Glomerular visceral epithelial cell (primary cell): ENCODE data around the gene ATP8B4.

ENCODE experiments used
- DNase-seq: peaks from one replicate; pipeline ENCODE4 v3.0.0-alpha.2; 2016; ENCODE audit errors: extremely low spot score

The ATP8B4 gene

GRCh38 chr15:49898097-49898496 is 220.9 kb downstream of the ATP8B4 start:
- DNase-seq, result no peak

GRCh38 chr15:49895347-49896223 is 223.4 kb downstream of the ATP8B4 start:
- DNase-seq, result no peak

DNA sequence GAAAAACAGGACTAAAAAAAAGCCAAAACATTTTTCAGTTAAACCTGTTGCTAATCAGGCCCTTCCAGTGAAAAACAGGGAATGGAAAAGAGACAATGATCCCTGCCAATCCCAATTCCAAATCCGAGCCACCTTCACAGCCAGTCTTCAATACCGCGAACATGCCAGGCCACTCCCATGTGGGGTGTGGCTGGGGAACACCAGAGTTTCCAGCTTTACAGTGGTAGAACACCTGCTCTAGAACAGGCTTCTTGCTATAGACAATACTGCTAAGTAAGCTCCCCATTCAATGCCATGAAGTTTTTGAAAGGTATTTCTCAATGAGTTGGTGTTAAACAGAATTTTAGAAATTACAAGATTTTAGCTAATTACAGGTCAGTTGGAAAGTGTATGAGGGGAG is 228.3 kb downstream of the ATP8B4 start:
- DNase-seq, result no peak

- DNase-seq, result no peak
Observed at GRCh38 chr15:49889536-49889935, 229.5 kb downstream of the ATP8B4 start.

- no peak for DNase-seq
Observed at GRCh38 chr15:49888734-49889133, 230.3 kb downstream of the ATP8B4 start.

- no peak for DNase-seq
Observed at GRCh38 chr15:49888323-49888693, 230.7 kb downstream of the ATP8B4 start.

- DNase-seq, result no peak
Observed at GRCh38 chr15:49887659-49888322, 231.2 kb downstream of the ATP8B4 start.

- DNase-seq, result no peak
Observed at GRCh38 chr15:49883121-49883520, 235.9 kb downstream of the ATP8B4 start.

GRCh38 chr15:49881866-49882265 is 237.2 kb downstream of the ATP8B4 start:
- DNase-seq, result no peak

DNA sequence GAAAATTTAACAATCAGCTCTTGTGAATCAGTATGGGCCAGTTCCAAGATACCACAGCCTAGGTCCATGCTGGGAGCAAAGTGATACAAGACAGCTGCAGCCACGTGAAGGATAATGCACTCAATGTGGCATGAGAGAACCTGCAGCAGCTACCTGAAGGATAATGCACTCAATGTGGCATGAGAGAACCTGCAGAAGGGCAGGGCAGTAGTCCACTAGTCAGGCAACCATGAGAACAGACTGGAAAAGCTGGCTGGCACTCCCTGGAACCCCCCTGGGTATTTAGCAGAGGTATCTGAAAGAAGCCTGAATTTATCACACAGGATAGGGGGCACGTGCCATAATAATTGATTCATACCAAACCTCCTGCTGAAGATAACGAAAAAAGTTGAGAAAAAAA is 237.6 kb downstream of the ATP8B4 start:
- no peak for DNase-seq

GRCh38 chr15:49877873-49878521 is 241.0 kb downstream of the ATP8B4 start:
- DNase-seq, result no peak

DNA sequence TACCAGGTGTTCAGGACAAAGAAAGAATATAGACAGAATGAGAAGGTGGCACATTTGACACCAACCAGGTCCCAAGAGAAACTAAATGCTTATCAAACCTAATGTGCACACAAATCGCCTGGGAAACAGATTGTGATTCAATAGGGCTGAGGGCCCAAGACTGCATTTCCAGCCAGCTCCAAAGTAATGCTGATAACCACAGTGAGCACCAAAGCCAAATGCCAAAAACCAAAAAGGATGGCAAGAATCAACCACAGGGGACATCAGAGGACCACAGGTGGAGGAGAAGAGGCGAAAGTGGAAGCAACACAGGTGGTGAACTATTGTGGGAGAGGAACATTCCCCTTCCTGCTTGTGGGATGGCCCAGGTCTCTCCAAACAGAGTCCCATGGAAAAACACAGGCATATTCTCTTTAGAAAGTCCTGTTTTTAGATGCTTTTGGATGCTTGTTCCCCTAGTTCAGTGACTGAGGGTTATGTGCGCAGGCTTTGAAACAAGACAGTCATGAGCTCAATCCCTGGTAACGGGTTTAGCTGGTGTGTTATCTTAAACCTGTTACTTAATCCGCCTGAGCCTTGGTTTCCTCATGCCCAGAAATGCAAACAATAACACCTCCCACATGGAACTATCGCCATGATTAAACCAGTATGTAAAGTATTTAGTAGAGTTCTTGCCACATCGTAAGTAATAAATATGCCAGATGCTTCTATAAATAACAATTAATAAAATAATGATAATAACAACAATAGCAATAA is 241.7 kb downstream of the ATP8B4 start:
- DNase-seq, result no peak

DNA sequence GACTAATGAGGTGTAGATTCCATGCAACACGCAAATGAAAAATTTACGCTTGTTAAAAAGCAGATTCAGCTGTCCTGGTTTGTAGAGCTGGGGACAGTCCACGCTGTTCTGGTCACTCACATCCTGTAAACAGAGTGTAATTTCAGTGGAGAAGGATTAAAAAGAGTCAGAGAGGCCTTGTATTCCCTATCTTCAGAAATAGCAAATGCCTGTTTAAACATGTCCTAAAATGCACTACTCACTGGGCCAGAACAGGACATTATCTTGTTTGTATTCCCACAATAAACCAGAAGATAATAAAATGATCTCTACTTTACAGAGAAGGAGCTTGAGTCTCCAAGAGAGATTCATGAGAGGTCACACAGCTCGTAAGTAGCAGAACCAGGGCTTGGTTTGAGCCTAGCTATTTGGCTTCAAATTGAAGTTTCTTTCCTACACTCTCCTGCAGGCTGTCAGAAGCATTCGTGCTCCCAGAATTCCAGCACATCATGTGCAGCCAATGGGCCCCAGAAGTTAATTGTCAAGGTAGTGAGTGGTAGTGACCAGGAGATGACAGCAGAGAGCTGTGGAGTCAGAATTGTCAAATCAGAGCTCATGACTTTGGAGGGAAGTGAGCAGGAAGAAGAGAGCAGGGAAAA is 242.5 kb downstream of the ATP8B4 start:
- no peak for DNase-seq

GRCh38 chr15:49875392-49875791 is 243.6 kb downstream of the ATP8B4 start:
- no peak for DNase-seq

GRCh38 chr15:49870472-49870871 is 248.6 kb downstream of the ATP8B4 start:
- no peak for DNase-seq

DNA sequence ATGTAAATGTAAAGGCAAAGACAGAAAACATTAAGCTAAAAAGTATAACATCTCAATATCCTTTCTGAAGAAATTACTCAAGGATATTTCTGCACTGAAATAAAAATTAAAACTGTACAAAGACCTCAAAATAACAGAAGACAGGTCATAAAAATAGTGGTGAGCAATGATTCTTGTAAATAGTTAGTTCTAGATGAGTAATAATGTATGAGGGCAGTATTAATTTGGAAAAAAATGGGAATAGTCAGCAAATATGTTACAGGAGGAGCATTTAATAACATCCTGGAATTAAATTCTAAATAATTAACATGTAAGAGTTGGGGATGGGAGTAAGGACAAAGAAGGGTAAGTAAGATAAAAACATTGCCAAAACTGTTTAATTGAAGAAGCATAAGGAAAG is 250.7 kb downstream of the ATP8B4 start:
- no peak for DNase-seq

DNA sequence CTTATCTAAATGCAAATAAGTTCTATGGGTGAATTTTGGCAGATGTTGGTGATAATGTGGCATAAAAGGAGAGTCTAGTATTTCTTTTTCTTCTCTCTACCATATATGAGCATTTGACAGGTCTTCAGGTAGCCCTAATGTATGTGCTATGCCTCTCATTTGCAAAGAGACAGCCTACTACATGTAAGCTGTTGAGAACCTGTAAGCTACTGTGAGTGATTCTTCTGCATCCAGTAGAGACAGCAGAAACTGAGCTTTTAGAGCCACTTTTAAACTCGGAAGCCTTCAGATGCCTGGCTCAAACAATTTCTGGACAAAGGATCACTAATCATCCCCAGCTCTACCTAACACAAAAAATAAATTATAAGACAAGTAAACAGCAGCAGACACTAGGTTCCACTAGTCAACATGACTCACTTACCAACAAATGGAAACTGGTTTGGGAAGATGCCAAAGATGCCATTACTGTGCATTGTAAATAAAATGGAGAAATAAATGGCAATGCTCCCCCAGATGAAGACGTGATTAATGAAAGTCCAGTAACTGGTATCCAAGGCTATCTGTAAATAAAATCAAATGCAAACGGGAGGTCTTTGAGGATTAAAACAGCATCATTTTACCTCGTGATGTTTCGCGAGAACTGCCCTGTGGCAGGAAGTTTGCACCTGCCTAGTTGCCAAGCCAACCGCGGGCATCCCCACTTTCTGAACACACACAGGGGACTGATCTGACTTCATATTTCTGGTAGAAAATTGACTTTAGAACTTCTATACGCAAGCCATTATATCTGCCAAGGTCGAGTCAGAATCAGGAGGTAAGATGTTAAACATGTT is 252.9 kb downstream of the ATP8B4 start:
- no peak for DNase-seq

GRCh38 chr15:49864251-49864650 is 254.8 kb downstream of the ATP8B4 start:
- no peak for DNase-seq

- no peak for DNase-seq
Observed at GRCh38 chr15:49863431-49864224, 255.4 kb downstream of the ATP8B4 start.

DNA sequence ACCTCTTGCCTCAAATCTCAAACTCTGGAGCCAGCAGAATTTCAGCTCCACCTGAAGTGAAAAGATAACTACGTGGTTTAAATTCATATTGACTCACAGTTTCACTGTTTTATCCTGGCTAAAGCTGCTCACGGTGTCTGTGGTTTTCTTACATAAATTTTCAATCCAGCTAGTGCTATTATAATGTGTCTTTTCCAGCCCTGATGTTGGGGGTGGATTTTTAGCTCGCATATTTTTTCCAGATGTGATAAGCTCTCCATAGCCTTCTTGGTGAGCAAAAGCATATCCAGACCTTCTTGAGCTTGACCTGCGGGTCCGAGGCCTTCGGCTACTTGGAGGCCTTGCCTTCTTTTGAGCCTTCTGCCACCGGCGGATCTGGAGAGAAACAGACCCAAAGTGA is 258.9 kb downstream of the ATP8B4 start:
- DNase-seq, result no peak
